CD4-positive, alpha-beta T cell (primary cell): Measurements from ENCODE around the gene MRPL52. TPM values are rescaled to one million over a fixed set of nuclear protein-coding genes. Genes with fewer than 3 reads are reported as not detected.
"Not testable (repeated sequence)": the region's sequence is repeated elsewhere in the genome, so short reads cannot be mapped to it uniquely, and the experiment has no call there.

Source experiments
- ATAC-seq: fragments of 200-7000 bp; cut with Tn5 transposase; one replicate; pipeline ENCODE4 v1.10.0; 2022; ENCODE audit warnings: mild to moderate bottlenecking; ENCODE audit not compliant: poor library complexity
- CTCF ChIA-PET: fragments of 350-600 bp; sonication (Branson Sonifier 250); formaldehyde crosslinking; loops from one replicate; lab custom pipeline; 2021; ENCODE audit warnings: antibody characterized with exemption, inconsistent platforms; lab: Charles Lee
- POLR2A ChIA-PET: fragments of 350-600 bp; sonication (Branson Sonifier 250); formaldehyde crosslinking; loops from one replicate; lab custom pipeline; 2021; ENCODE audit warnings: antibody characterized with exemption, inconsistent platforms; lab: Charles Lee
- DNase-seq, 14 experiments: peaks; one replicate each; pipeline ENCODE4 v3.0.0-alpha.2; 2013 to 2020; ENCODE audit warnings: mixed read lengths in 2 of 14
- H3K27ac ChIP-seq, 2 donors: one replicate each; pipeline versions ENCODE4 v1.5.1 to v1.7.0; 2013; ENCODE audit warnings: low read length in 2 of 2, low read depth in 1 of 2, mild to moderate bottlenecking in 1 of 2
- H3K27me3 ChIP-seq, 2 experiments: 1 replicate in 1 of 2; 2 replicates in 1 of 2; pipeline versions ENCODE4 v1.6.1 to v1.7.0; 2013; ENCODE audit warnings: low read length in 2 of 2, control low read depth in 1 of 2, mild to moderate bottlenecking in 1 of 2, moderate library complexity in 1 of 2; ENCODE audit not compliant: insufficient read depth in 2 of 2, control insufficient read depth in 1 of 2
- H3K36me3 ChIP-seq: one replicate; pipeline ENCODE4 v1.6.1; 2013; ENCODE audit warnings: low read length, control low read depth; ENCODE audit not compliant: insufficient read depth
- H3K4me1 ChIP-seq: one replicate; pipeline ENCODE4 v1.6.1; 2013; ENCODE audit warnings: low read length, control low read depth; ENCODE audit not compliant: insufficient read depth
- H3K4me3 ChIP-seq: one replicate; pipeline ENCODE4 v1.5.1; 2013; ENCODE audit warnings: mild to moderate bottlenecking, low read length, moderate library complexity
- H3K9me3 ChIP-seq, 2 experiments: 1 replicate in 1 of 2; 2 replicates in 1 of 2; pipeline versions ENCODE4 v1.6.1 to v1.7.0; 2013; ENCODE audit warnings: low read length in 2 of 2, mild to moderate bottlenecking in 2 of 2, control low read depth in 1 of 2, moderate library complexity in 1 of 2; ENCODE audit not compliant: control insufficient read depth in 1 of 2, insufficient read depth in 1 of 2
- H3K27ac Mint-ChIP-seq: one replicate; pipeline ENCODE4 v1.8.0; 2020; ENCODE audit warnings: mixed read lengths
- H3K27me3 Mint-ChIP-seq: one replicate; pipeline ENCODE4 v1.8.0; 2021; ENCODE audit warnings: mixed read lengths
- H3K36me3 Mint-ChIP-seq: one replicate; pipeline ENCODE4 v1.8.0; 2021; ENCODE audit warnings: low read depth, mixed read lengths
- H3K4me1 Mint-ChIP-seq: one replicate; pipeline ENCODE4 v1.8.0; 2021; ENCODE audit warnings: low read depth, mixed read lengths
- H3K4me3 Mint-ChIP-seq: one replicate; pipeline ENCODE4 v1.8.0; 2020; ENCODE audit warnings: mild to moderate bottlenecking, mixed read lengths
- H3K9me3 Mint-ChIP-seq: one replicate; pipeline ENCODE4 v1.8.0; 2020; ENCODE audit warnings: mixed read lengths
- intact Hi-C, 2 experiments: fragments of 100-400 bp; cut with DNase I in 1 of 2; cut with micrococcal nuclease in 1 of 2; formaldehyde crosslinking; loops; one replicate each; pipeline versions ENCODE4 v1.15.1 to v1.9.0; 2023 to 2025; cut with DNase I, micrococcal nuclease
- total RNA-seq, 174 experiments: library from RNA in 2 of 174; stranded (reverse) in 2 of 174; gene quantifications; one replicate each; pipeline ENCODE4 v1.2.3 and lab custom pipeline; 2021 to 2026
- TF ChIP-seq, protein P1 (sequence below): fragments of 200-600 bp; IDR thresholded peaks from one replicate; pipeline ENCODE4 v1.8.0; 2022; ENCODE audit warnings: antibody characterized with exemption, mild to moderate bottlenecking

Gene MRPL52
- total RNA-seq, 2 experiments from 2014 or later: 27.6 to 29.4 TPM

DNA sequence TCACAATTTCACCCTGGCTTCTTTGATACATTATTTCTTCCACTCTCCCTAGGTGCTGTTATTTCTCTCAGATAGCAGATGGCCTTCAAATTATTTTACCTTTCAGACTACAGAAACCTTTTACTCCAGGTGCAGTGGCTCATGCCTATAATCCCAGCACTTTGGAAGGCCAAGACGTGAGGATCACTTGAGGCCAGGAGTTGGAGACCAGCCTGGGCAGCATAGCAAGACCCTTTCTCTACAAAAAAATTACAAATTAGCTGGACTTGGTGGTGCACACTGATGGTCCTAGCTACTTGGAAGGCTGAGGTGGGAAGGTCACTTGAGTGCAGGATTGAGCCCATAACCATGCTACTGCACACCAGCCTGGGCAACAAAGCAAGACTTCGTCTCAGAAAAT, 37.5 kb upstream of the MRPL52 start:
- H3K4me1 ChIP-seq: no peaks in the 10 kb centered on the region

DNA sequence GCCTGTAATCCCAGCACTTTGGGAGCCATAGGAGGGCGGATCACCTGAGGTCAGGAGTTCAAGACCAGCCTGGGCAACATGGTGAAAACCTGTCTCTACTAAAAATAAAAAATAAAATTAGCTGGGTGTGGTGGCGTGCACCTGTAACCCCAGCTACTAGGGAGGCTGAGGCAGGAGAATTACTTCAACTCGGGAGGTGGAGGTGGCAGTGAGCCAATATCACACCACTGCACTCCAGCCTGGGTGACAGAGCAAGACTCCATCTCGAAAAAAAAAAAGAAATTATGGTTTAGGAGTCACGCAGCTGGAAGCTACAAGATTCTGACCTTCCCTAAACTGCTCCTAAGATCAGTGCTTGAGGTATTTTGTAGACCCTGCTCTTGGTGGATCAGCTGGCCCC, 36.1 kb upstream of the MRPL52 start:
- peaks cover 15% of the 10 kb centered on the region for H3K27me3 Mint-ChIP-seq
- H3K4me1 Mint-ChIP-seq, H3K4me3 ChIP-seq, H3K36me3 Mint-ChIP-seq, H3K27me3 ChIP-seq, H3K36me3 ChIP-seq, intact Hi-C loops, ATAC-seq, H3K27ac ChIP-seq, H3K27ac Mint-ChIP-seq, CTCF ChIA-PET, H3K9me3 Mint-ChIP-seq, H3K9me3 ChIP-seq, DNase-seq, H3K4me1 ChIP-seq, POLR2A ChIA-PET, H3K4me3 Mint-ChIP-seq: not testable (repeated sequence)

More for the DNA sequence above, 37.5 kb upstream of the MRPL52 start:
- H3K4me3 Mint-ChIP-seq: no peak overlapping the region
- H3K4me3 ChIP-seq: no peak overlapping the region
- H3K27ac ChIP-seq: no peak overlapping the region
- CTCF ChIA-PET: no interaction called here
- DNase-seq: no peak
- peaks cover 5% of the 10 kb centered on the region for H3K27me3 Mint-ChIP-seq
- ATAC-seq: no peak
- TF ChIP-seq, protein P1, sequence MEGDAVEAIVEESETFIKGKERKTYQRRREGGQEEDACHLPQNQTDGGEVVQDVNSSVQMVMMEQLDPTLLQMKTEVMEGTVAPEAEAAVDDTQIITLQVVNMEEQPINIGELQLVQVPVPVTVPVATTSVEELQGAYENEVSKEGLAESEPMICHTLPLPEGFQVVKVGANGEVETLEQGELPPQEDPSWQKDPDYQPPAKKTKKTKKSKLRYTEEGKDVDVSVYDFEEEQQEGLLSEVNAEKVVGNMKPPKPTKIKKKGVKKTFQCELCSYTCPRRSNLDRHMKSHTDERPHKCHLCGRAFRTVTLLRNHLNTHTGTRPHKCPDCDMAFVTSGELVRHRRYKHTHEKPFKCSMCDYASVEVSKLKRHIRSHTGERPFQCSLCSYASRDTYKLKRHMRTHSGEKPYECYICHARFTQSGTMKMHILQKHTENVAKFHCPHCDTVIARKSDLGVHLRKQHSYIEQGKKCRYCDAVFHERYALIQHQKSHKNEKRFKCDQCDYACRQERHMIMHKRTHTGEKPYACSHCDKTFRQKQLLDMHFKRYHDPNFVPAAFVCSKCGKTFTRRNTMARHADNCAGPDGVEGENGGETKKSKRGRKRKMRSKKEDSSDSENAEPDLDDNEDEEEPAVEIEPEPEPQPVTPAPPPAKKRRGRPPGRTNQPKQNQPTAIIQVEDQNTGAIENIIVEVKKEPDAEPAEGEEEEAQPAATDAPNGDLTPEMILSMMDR: no peak
- no peaks in the 10 kb centered on the region for H3K27me3 ChIP-seq
- H3K4me1 Mint-ChIP-seq: no peaks in the 10 kb centered on the region
- intact Hi-C loops: no loop called here
- no peak overlapping the region for H3K27ac Mint-ChIP-seq
- no peaks in the 10 kb centered on the region for H3K9me3 Mint-ChIP-seq
- POLR2A ChIA-PET: interaction anchor here (1.3 kb wide), 1 partner anchor 25 kb away, joined by 3 read pairs; no protein-coding TSS in a partner anchor
- no peaks in the 10 kb centered on the region for H3K36me3 Mint-ChIP-seq
- no peaks in the 10 kb centered on the region for H3K36me3 ChIP-seq
- no peaks in the 10 kb centered on the region for H3K9me3 ChIP-seq

DNA sequence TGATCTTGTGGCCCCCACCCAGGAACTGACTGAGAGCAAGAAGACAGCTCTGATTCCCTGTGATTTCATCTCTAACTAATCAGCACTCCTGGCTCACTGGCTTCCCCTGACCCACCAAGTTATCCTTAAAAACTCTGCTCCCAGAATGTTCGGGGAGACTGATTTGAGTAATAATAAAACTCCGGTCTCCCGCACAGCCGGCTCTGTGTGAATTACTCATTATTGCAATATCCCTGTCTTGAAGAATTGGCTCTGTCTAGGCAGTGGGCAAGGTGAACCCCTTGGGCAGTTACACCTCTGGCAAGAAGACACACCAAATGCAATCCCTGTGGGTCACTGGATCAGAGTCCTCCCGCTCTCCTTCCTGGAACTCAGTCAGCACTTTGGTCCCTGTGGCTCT, 35.7 kb upstream of the MRPL52 start:
- H3K4me1 ChIP-seq: no peaks in the 10 kb centered on the region
- no peak overlapping the region for H3K4me3 Mint-ChIP-seq
- H3K36me3 Mint-ChIP-seq: no peaks in the 10 kb centered on the region
- H3K4me3 ChIP-seq: no peak overlapping the region
- intact Hi-C loops: no loop called here
- ChIA-PET POLR2A (no interaction called here), CTCF (no interaction called here)
- peaks cover 19% of the 10 kb centered on the region for H3K27me3 Mint-ChIP-seq
- no peaks in the 10 kb centered on the region for H3K27me3 ChIP-seq
- no peaks in the 10 kb centered on the region for H3K9me3 ChIP-seq
- H3K36me3 ChIP-seq: no peaks in the 10 kb centered on the region
- ATAC-seq (no peak), DNase-seq (no peak)
- no peaks in the 10 kb centered on the region for H3K4me1 Mint-ChIP-seq
- H3K27ac ChIP-seq: no peak overlapping the region
- no peaks in the 10 kb centered on the region for H3K9me3 Mint-ChIP-seq
- no peak overlapping the region for H3K27ac Mint-ChIP-seq
- TF ChIP-seq, protein P1: no peak

DNA sequence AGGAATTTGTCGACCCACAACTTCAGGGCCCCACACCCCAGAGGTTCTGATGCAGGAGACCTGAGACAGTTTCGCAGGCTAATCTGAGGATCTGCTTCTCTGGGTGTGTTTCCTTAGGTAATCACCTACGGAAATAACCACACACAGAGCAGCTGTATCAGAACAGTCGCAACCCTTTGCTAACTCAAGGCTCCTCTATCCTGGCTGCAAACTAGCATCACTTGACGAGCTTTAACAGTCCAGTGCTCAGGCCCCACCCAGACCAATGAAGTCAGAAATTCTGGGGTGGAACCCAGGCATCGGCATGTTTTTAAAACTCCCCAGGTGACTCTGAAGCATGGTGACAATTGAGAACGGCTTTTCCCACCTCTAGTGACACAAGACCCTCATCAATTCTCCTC, 35.1 kb upstream of the MRPL52 start:
- no peaks in the 10 kb centered on the region for H3K9me3 Mint-ChIP-seq
- no peak overlapping the region for H3K4me3 Mint-ChIP-seq
- intact Hi-C loops: no loop called here
- no peak overlapping the region for H3K27ac Mint-ChIP-seq
- no peaks in the 10 kb centered on the region for H3K36me3 Mint-ChIP-seq
- DNase-seq (no peak), ATAC-seq (no peak)
- ChIA-PET POLR2A (no interaction called here), CTCF (no interaction called here)
- Histone ChIP-seq H3K9me3 (no peaks in the 10 kb centered on the region), H3K36me3 (no peaks in the 10 kb centered on the region), H3K27me3 (no peaks in the 10 kb centered on the region), H3K4me1 (no peaks in the 10 kb centered on the region), H3K27ac (no peak overlapping the region), H3K4me3 (no peak overlapping the region)
- TF ChIP-seq, protein P1: no peak
- peaks cover 22% of the 10 kb centered on the region for H3K27me3 Mint-ChIP-seq
- H3K4me1 Mint-ChIP-seq: no peaks in the 10 kb centered on the region
